Astrocyte (in vitro differentiated cells and primary cell): ENCODE measurements around the gene TGIF2. TPM values are rescaled to one million over a fixed set of nuclear protein-coding genes. Genes with fewer than 3 reads are reported as not detected.
A peak's percentile ranks its signal among the peaks of the same experiment; 100 is the strongest.

ENCODE experiments used
- DNase-seq: peaks from one replicate; pipeline ENCODE4 v3.0.0-alpha.2; 2010; ENCODE audit warnings: low read depth
- FAIRE-seq: peaks from 2 replicates; lab custom pipeline; 2011; peaks lifted over from hg19 to GRCh38; lab: Jason Lieb, UNC
- H2AFZ ChIP-seq: 2 replicates; pipeline ENCODE4 v1.6.0; 2012; ENCODE audit warnings: low read depth, low read length, inconsistent platforms
- H3K27ac ChIP-seq: 2 replicates; pipeline ENCODE4 v1.5.1; 2011; ENCODE audit warnings: low read depth, low read length, inconsistent platforms
- H3K27me3 ChIP-seq: 2 replicates; pipeline ENCODE4 v1.6.0; 2011; ENCODE audit warnings: low read length, inconsistent platforms; ENCODE audit not compliant: insufficient read depth
- H3K36me3 ChIP-seq: 2 replicates; pipeline ENCODE4 v1.5.1; 2011; ENCODE audit warnings: low read length, inconsistent platforms; ENCODE audit not compliant: insufficient read depth
- H3K4me1 ChIP-seq: 2 replicates; pipeline ENCODE4 v1.5.1; 2011; ENCODE audit warnings: low read length, inconsistent platforms; ENCODE audit not compliant: insufficient read depth
- H3K4me2 ChIP-seq: 2 replicates; pipeline ENCODE4 v1.6.0; 2012; ENCODE audit warnings: low read length, inconsistent platforms
- H3K4me3 ChIP-seq: 2 replicates; pipeline ENCODE4 v1.5.1; 2011; ENCODE audit warnings: low read depth, mild to moderate bottlenecking, low read length, inconsistent platforms; ENCODE audit not compliant: insufficient read depth
- H3K79me2 ChIP-seq: 2 replicates; pipeline ENCODE4 v1.6.0; 2012; ENCODE audit warnings: mild to moderate bottlenecking, low read length, inconsistent platforms; ENCODE audit not compliant: insufficient read depth
- H3K9ac ChIP-seq: 2 replicates; pipeline ENCODE4 v1.6.0; 2012; ENCODE audit warnings: mild to moderate bottlenecking, low read length, inconsistent platforms
- H3K9me3 ChIP-seq: 2 replicates; pipeline ENCODE4 v1.5.1; 2012; ENCODE audit warnings: low read depth, mild to moderate bottlenecking, low read length, inconsistent platforms; ENCODE audit not compliant: insufficient read depth
- H4K20me1 ChIP-seq: 2 replicates; pipeline ENCODE4 v1.6.0; 2012; ENCODE audit warnings: low read length, inconsistent platforms; ENCODE audit not compliant: insufficient read depth
- H3K27ac Mint-ChIP-seq: one replicate; pipeline ENCODE4 v1.8.0; 2021; ENCODE audit warnings: mild to moderate bottlenecking, mixed read lengths; ENCODE audit not compliant: unreplicated experiment
- H3K27me3 Mint-ChIP-seq: one replicate; pipeline ENCODE4 v1.8.0; 2021; ENCODE audit warnings: low read depth, mixed read lengths; ENCODE audit not compliant: unreplicated experiment
- H3K36me3 Mint-ChIP-seq: one replicate; pipeline ENCODE4 v1.8.0; 2021; ENCODE audit warnings: low read depth, mixed read lengths; ENCODE audit not compliant: unreplicated experiment
- H3K4me1 Mint-ChIP-seq: one replicate; pipeline ENCODE4 v1.8.0; 2021; ENCODE audit warnings: low read depth, mixed read lengths; ENCODE audit not compliant: unreplicated experiment
- H3K4me3 Mint-ChIP-seq: one replicate; pipeline ENCODE4 v1.8.0; 2021; ENCODE audit warnings: mild to moderate bottlenecking, moderate library complexity, mixed read lengths; ENCODE audit not compliant: unreplicated experiment
- H3K9me3 Mint-ChIP-seq: one replicate; pipeline ENCODE4 v1.8.0; 2021; ENCODE audit warnings: mild to moderate bottlenecking, mixed read lengths; ENCODE audit not compliant: unreplicated experiment
- EZH2 ChIP-seq: IDR thresholded peaks from 2 replicates; pipeline ENCODE4 v1.6.1; 2012; ENCODE audit warnings: mild to moderate bottlenecking, low read length, inconsistent platforms; ENCODE audit not compliant: insufficient read depth
- total RNA-seq: library from RNA; stranded (reverse); gene quantifications from 2 replicates; pipeline ENCODE4 v1.2.1, GENCODE V29; 2021
- TF ChIP-seq, protein P1 (sequence below): IDR thresholded peaks from 2 replicates; pipeline ENCODE4 v1.5.1; 2011; ENCODE audit warnings: low read depth, mild to moderate bottlenecking, inconsistent platforms, low read length, moderate library complexity; ENCODE audit not compliant: insufficient read depth

The TGIF2 gene
- total RNA-seq, 1 donor from 2014 or later: 24.4 TPM

GRCh38 chr20:36565520-36565919 lies 7.9 kb upstream of the TGIF2 start:
- Histone ChIP-seq H3K27ac (no peak overlapping the region), H4K20me1 (no peaks in the 10 kb centered on the region), H3K4me1 (peaks cover 8% of the 10 kb centered on the region), H3K4me2 (no peak overlapping the region), H3K4me3 (no peak overlapping the region), H3K9me3 (peaks cover 3% of the 10 kb centered on the region), H3K27me3 (no peaks in the 10 kb centered on the region), H3K79me2 (no peaks in the 10 kb centered on the region), H3K9ac (no peak overlapping the region), H3K36me3 (no peaks in the 10 kb centered on the region), H2AFZ (no peak overlapping the region)
- DNase-seq: no peak
- Mint-ChIP-seq H3K27ac (no peak overlapping the region), H3K27me3 (no peaks in the 10 kb centered on the region), H3K36me3 (peaks cover 5% of the 10 kb centered on the region), H3K9me3 (peaks cover 4% of the 10 kb centered on the region), H3K4me3 (no peak overlapping the region), H3K4me1 (peaks cover 9% of the 10 kb centered on the region)
- TF ChIP-seq EZH2: no peak
- TF ChIP-seq, protein P1, sequence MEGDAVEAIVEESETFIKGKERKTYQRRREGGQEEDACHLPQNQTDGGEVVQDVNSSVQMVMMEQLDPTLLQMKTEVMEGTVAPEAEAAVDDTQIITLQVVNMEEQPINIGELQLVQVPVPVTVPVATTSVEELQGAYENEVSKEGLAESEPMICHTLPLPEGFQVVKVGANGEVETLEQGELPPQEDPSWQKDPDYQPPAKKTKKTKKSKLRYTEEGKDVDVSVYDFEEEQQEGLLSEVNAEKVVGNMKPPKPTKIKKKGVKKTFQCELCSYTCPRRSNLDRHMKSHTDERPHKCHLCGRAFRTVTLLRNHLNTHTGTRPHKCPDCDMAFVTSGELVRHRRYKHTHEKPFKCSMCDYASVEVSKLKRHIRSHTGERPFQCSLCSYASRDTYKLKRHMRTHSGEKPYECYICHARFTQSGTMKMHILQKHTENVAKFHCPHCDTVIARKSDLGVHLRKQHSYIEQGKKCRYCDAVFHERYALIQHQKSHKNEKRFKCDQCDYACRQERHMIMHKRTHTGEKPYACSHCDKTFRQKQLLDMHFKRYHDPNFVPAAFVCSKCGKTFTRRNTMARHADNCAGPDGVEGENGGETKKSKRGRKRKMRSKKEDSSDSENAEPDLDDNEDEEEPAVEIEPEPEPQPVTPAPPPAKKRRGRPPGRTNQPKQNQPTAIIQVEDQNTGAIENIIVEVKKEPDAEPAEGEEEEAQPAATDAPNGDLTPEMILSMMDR: no peak
- no peak for FAIRE-seq

- Mint-ChIP-seq H3K27ac (peak overlapping the region; percentile 20), H3K27me3 (no peaks in the 10 kb centered on the region), H3K4me1 (peaks cover 30% of the 10 kb centered on the region), H3K9me3 (peaks cover 2% of the 10 kb centered on the region), H3K36me3 (peaks cover 3% of the 10 kb centered on the region), H3K4me3 (no peak overlapping the region)
- H3K9me3 ChIP-seq: peaks cover 3% of the 10 kb centered on the region
- H2AFZ ChIP-seq: no peak overlapping the region
- H3K4me2 ChIP-seq: peak overlapping the region; percentile 23
- H3K27ac ChIP-seq: no peak overlapping the region
- FAIRE-seq: peak; percentile 88
- H3K4me1 ChIP-seq: peaks cover 20% of the 10 kb centered on the region
- DNase-seq: peak; percentile 69
- H3K36me3 ChIP-seq: no peaks in the 10 kb centered on the region
- H3K9ac ChIP-seq: no peak overlapping the region
- TF ChIP-seq, protein P1: no peak
- no peak for TF ChIP-seq EZH2
- H3K4me3 ChIP-seq: no peak overlapping the region
- peaks cover 3% of the 10 kb centered on the region for H3K79me2 ChIP-seq
- H4K20me1 ChIP-seq: peaks cover 3% of the 10 kb centered on the region
- no peaks in the 10 kb centered on the region for H3K27me3 ChIP-seq
Measured at GRCh38 chr20:36569847-36570429, 3.5 kb upstream of the TGIF2 start.
